Keratinocyte (primary cell): ENCODE data around the gene PCDH9. TPM values are rescaled to one million over a fixed set of nuclear protein-coding genes. Genes with fewer than 3 reads are reported as not detected.

Experiments
- DNase-seq: peaks from one replicate; pipeline ENCODE4 v3.0.0-alpha.2; 2011; ENCODE audit warnings: low read depth, missing footprints, low spot score
- FAIRE-seq: peaks from 2 replicates; lab custom pipeline; 2011; peaks lifted over from hg19 to GRCh38; lab: Jason Lieb, UNC
- H2AFZ ChIP-seq: 2 replicates; pipeline ENCODE4 v1.6.0; 2012; ENCODE audit warnings: low read length, control low read depth, inconsistent platforms; ENCODE audit not compliant: control insufficient read depth
- H3K27ac ChIP-seq: 2 replicates; pipeline ENCODE4 v1.5.1; 2011; ENCODE audit warnings: low read length; ENCODE audit not compliant: control insufficient read depth, insufficient read depth
- H3K27me3 ChIP-seq: 3 replicates; pipeline ENCODE4 v1.6.0; 2011; ENCODE audit warnings: low read length; ENCODE audit not compliant: control insufficient read depth, insufficient read depth; ENCODE audit errors: extremely low read depth
- H3K36me3 ChIP-seq, 2 experiments: 2 replicates in 1 of 2; 3 replicates in 1 of 2; pipeline ENCODE4 v1.5.1; 2011; ENCODE audit warnings: low read length in 2 of 2, mild to moderate bottlenecking in 1 of 2; ENCODE audit not compliant: control insufficient read depth in 2 of 2, insufficient read depth in 2 of 2; ENCODE audit errors: extremely low read depth in 1 of 2
- H3K4me1 ChIP-seq: 3 replicates; pipeline ENCODE4 v1.5.1; 2011; ENCODE audit warnings: low read length; ENCODE audit not compliant: control insufficient read depth, insufficient read depth; ENCODE audit errors: extremely low read depth
- H3K4me2 ChIP-seq: 3 replicates; pipeline ENCODE4 v1.6.0; 2011; ENCODE audit warnings: low read depth, low read length; ENCODE audit not compliant: control insufficient read depth, insufficient read depth; ENCODE audit errors: extremely low read depth
- H3K4me3 ChIP-seq, 3 experiments: fragments of 200-600 bp in 1 of 3; sonication (generic) in 1 of 3; 2 replicates in 2 of 3; 3 replicates in 1 of 3; pipeline ENCODE4 v1.5.1; 2011 to 2016; ENCODE audit warnings: low read length in 3 of 3, mild to moderate bottlenecking in 3 of 3, control low read depth in 2 of 3, inconsistent platforms in 1 of 3, low read depth in 1 of 3, mixed read lengths in 1 of 3, mixed run types in 1 of 3, moderate library complexity in 1 of 3; ENCODE audit not compliant: control insufficient read depth in 2 of 3, insufficient read depth in 2 of 3; ENCODE audit errors: extremely low read depth in 1 of 3
- H3K79me2 ChIP-seq: 2 replicates; pipeline ENCODE4 v1.6.0; 2012; ENCODE audit warnings: low read length; ENCODE audit not compliant: control insufficient read depth, insufficient read depth
- H3K9ac ChIP-seq: 3 replicates; pipeline ENCODE4 v1.6.0; 2011; ENCODE audit warnings: low read length; ENCODE audit not compliant: control insufficient read depth, insufficient read depth; ENCODE audit errors: extremely low read depth
- H3K9me1 ChIP-seq: 3 replicates; pipeline ENCODE4 v1.6.0; 2011; ENCODE audit warnings: low read length; ENCODE audit not compliant: control insufficient read depth, insufficient read depth; ENCODE audit errors: extremely low read depth
- H3K9me3 ChIP-seq: 2 replicates; pipeline ENCODE4 v1.5.1; 2012; ENCODE audit warnings: low read depth, low read length; ENCODE audit not compliant: control insufficient read depth
- H4K20me1 ChIP-seq: 3 replicates; pipeline ENCODE4 v1.6.0; 2011; ENCODE audit warnings: low read length; ENCODE audit not compliant: control insufficient read depth, insufficient read depth; ENCODE audit errors: extremely low read depth
- CTCF ChIP-seq, 3 experiments: IDR thresholded peaks in 1 of 3; conservative IDR thresholded peaks in 1 of 3; optimal IDR thresholded peaks in 1 of 3; 2 replicates in 2 of 3; 3 replicates in 1 of 3; pipeline versions ENCODE3 to v1.5.1; 2011; ENCODE audit warnings: low read length in 3 of 3, mild to moderate bottlenecking in 3 of 3, moderate library complexity in 2 of 3, control low read depth in 1 of 3, inconsistent platforms in 1 of 3; ENCODE audit not compliant: insufficient read depth in 2 of 3; ENCODE audit errors: extremely low read depth in 1 of 3
- EZH2 ChIP-seq: IDR thresholded peaks from one replicate; pipeline ENCODE4 v1.6.1; 2012; ENCODE audit warnings: inconsistent platforms, mild to moderate bottlenecking, low read length, moderate library complexity
- dilution Hi-C: fragments of 300-500 bp; cut with MboI; formaldehyde crosslinking; loops from one replicate; pipeline ENCODE4 v1.7.0; 2020; ENCODE audit warnings: low sequenced_read_pairs; ENCODE audit not compliant: extremely low pct_ligation_motif_present
- polyA plus RNA-seq, 5 experiments: library from polyadenylated mRNA; depleted of rRNA in 3 of 5; stranded (reverse) in 3 of 5; stranded (forward) in 1 of 5; unstranded in 1 of 5; fragments of >200 nt; gene quantifications; 1 replicate in 1 of 5; 2 replicates in 3 of 5; 3 replicates in 1 of 5; pipeline versions ENCODE4 v1.2.1 to v1.2.3, GENCODE V29; 2011 to 2012; ENCODE audit warnings: missing spikeins in 2 of 5, low read depth in 1 of 5, low replicate concordance in 1 of 5

Gene PCDH9
- polyA plus RNA-seq, 1 donor (not counting 4 experiments of a cell fraction or from before 2014, with no cell fraction given): 0.21 TPM

DNA sequence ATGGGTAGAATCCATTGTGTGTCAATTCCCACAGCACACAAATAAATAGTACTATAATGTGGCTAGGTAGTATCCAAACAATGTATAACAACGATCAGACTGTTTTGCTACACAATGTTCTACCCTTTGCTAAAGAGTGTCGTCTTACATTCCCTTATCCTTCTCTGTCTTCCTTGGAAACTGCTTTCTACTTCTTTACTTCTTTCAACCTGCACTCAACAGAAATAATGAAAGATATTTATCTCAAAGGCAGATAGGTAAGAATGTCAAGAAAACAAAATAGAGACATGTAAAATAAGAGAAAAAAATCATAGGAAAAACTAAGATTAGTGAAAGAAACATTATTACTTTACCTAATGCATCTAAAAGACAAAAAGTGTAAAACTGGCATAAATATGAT lies 814.7 kb downstream of the PCDH9 start:
- H2AFZ ChIP-seq: no peak overlapping the region
- no peaks in the 10 kb centered on the region for H3K4me1 ChIP-seq
- TF ChIP-seq EZH2: no peak
- TF ChIP-seq CTCF (optimal IDR thresholded peaks at IDR 0.05 in 1 of 3, IDR thresholded peaks at IDR 0.05 in 1 of 3, conservative IDR thresholded peaks at IDR 0.05 in 1 of 3; ENCODE audit: extremely low read depth in 1 of 3, insufficient read depth in 2 of 3, low read length in 3 of 3): no peak
- H3K4me3 ChIP-seq: no peak overlapping the region
- no peaks in the 10 kb centered on the region for H3K9me1 ChIP-seq
- H3K9ac ChIP-seq: no peak overlapping the region
- H3K79me2 ChIP-seq: no peaks in the 10 kb centered on the region
- no peaks in the 10 kb centered on the region for H3K27me3 ChIP-seq
- dilution Hi-C loops: no loop called here
- no peak overlapping the region for H3K27ac ChIP-seq
- FAIRE-seq: no peak
- DNase-seq: no peak
- no peak overlapping the region for H3K4me2 ChIP-seq
- no peaks in the 10 kb centered on the region for H3K36me3 ChIP-seq
- no peaks in the 10 kb centered on the region for H4K20me1 ChIP-seq
- H3K9me3 ChIP-seq: no peaks in the 10 kb centered on the region

GRCh38 chr13:66414066-66414800 lies 815.9 kb downstream of the PCDH9 start:
- Histone ChIP-seq H3K9me1 (no peaks in the 10 kb centered on the region), H4K20me1 (no peaks in the 10 kb centered on the region), H2AFZ (no peak overlapping the region), H3K9me3 (no peaks in the 10 kb centered on the region), H3K27ac (no peak overlapping the region), H3K79me2 (no peaks in the 10 kb centered on the region), H3K4me2 (no peak overlapping the region), H3K4me3 (no peak overlapping the region), H3K27me3 (no peaks in the 10 kb centered on the region), H3K9ac (no peak overlapping the region), H3K4me1 (no peaks in the 10 kb centered on the region), H3K36me3 (no peaks in the 10 kb centered on the region)
- dilution Hi-C loops: no loop called here
- DNase-seq (no peak), FAIRE-seq (no peak)
- TF ChIP-seq CTCF (optimal IDR thresholded peaks at IDR 0.05 in 1 of 3, IDR thresholded peaks at IDR 0.05 in 1 of 3, conservative IDR thresholded peaks at IDR 0.05 in 1 of 3; ENCODE audit: extremely low read depth in 1 of 3, insufficient read depth in 2 of 3, low read length in 3 of 3) (no peak), EZH2 (no peak)
